ENCODE results near the gene RPRD2. TPM values are rescaled to one million over a fixed set of nuclear protein-coding genes. Genes with fewer than 3 reads are reported as not detected.

Gene RPRD2
- total and polyA plus RNA-seq, 9 of the 15 experiments (the other 6 are each of a cell fraction or from before 2014, with no cell fraction given): 1.5 to 21.6 (median 7.7) TPM

GRCh38 chr1:150507912-150508864 is 144.2 kb downstream of the RPRD2 start, which contains the start of gene ECM1 (continued):
- TF ChIP-seq ZNF318 (IDR thresholded peaks at IDR 0.05; ENCODE audit: borderline replicate concordance in 1 of 2, low read depth in 1 of 2): 0 out of 4 replicates have a peak, but pooled peaks of 1 of the 2 experiments have one; percentile 17
- TF ChIP-seq NFE2 (IDR thresholded peaks at IDR 0.05; ENCODE audit: low read depth): peak; percentile 68
- peak; percentile 82 for TF ChIP-seq ETV1 (tag; conservative IDR thresholded peaks at IDR 0.05; ENCODE audit: low read depth)
- no peak for TF ChIP-seq SAP30 (IDR thresholded peaks at IDR 0.05; ENCODE audit: borderline replicate concordance, insufficient read depth, low read depth, low read length, poor library complexity, severe bottlenecking)
- no peak for TF ChIP-seq ELF1 (tag; IDR thresholded peaks at IDR 0.05)
- no peak for TF ChIP-seq U2AF1 (optimal IDR thresholded peaks at IDR 0.05; ENCODE audit: low read depth, low read length)
- peak; percentile 43; the same call in 1 of the 2 replicates for TF ChIP-seq PHF8 (IDR thresholded peaks at IDR 0.05; ENCODE audit: borderline replicate concordance, low read length)
- TF ChIP-seq MTF1 (CRISPR knock-in tag; IDR thresholded peaks at IDR 0.05; ENCODE audit: borderline replicate concordance): no peak
